IPS DF 4.7 (cell line): Measurements from ENCODE around the gene PTCH1.

Experiments used
- DNase-seq: peaks from one replicate; pipeline ENCODE4 v3.0.0-alpha.2; 2013; ENCODE audit warnings: low spot score; ENCODE audit errors: extremely low read depth

The PTCH1 gene

DNA sequence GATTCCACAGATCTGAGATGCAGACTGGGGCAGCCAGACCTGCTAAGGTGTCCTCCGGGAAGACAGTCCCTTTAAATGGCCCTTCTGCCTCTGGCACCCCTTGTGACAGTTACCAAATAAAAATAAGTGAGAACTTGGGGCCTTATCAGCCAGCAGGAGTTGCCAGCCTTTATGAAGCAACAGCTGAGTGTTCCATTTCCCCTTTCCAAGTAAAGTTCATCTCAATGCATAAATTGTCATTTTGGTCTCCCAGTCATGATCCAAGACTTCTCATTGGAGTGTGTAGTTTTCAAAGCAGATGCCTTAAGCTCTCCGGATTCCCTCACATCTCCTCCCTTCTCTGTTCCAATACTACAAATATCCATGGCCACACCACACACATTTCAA lies 4.1 kb downstream of the PTCH1 start:
- no peak for DNase-seq

GRCh38 chr9:95511952-95512708 lies 4.6 kb downstream of the PTCH1 start:
- DNase-seq: no peak

GRCh38 chr9:95511616-95511931 lies 5.2 kb downstream of the PTCH1 start:
- DNase-seq: no peak

- no peak for DNase-seq
Observed at GRCh38 chr9:95510709-95511615, 5.8 kb downstream of the PTCH1 start.

DNA sequence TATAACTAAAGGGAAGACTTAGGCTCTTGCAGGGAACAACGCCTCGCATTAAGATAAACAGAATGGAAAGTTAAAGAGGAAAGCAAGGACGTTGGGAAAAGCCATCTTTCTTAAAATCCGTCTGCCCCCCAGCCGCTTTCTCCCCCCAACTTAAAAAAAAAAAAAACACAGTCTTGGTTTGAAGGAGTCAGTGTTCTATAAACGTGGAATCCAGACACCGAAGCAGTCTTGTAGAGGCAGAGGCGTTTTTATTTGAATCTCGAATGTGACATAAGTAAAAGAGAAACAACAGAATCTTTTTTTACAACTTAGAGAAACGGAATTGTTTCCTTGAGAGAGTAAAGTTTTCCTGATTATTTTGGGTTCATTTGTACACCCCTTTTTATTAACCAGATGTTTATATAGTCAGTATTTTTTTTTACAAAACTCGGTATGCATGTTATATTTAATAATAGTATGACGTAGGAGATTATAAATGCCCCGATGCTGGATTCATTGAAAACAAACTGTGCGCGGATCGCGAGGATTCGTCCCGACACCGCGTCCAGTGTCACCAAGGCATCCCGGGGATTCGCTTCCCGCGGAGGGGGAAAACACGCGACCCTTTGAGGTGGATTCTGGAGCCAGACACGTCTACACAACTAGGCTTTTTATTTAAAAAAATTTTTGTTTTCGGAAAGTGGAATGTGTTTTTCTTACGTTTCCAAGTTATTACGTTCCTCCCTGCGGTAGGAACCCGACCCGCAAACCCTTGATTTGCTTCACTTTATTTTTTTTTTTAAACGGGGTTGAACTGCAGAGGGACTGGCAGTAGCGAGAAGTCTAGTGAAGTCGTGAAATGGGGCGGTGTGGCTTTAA lies 6.7 kb downstream of the PTCH1 start:
- DNase-seq: no peak

- peak; percentile 78 for DNase-seq
Observed at GRCh38 chr9:95508968-95509850, 7.6 kb downstream of the PTCH1 start.

DNA sequence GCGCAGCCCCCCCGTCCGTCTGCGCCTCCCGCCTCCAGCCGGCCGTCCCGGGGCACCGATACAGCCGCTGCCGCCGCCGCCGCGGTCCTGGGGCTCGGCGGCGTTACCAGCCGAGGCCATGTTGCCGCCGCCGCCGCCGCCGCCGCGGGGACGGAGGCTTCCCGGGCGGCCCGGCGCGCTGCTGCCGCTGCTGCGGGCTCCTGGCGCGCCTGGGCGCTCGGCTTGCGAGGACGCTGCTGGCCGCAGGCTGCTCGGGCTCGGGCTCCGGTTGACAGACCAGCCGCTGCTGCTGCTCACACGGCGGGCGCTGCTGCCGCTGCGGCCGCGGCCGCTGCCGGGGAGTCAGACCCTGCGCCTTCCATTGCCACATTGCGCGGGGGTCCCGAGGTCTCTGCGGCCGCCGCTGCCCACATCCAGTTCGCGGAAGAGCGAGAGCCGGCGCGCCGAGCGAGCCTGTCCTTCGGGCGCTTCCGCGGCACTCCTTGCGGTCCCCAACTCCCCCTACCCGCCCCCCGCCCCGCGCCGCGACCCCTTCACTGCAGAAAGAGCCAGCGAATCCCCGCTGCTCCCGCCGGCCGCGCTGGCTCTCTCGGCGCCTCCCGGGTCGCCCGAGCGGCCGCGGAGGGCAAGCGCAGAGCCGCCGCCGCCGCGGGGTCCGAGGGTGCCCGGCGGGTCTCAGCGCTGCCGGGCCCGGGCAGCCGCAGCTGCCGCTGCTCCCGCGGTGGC lies 8.4 kb downstream of the PTCH1 start:
- no peak for DNase-seq

GRCh38 chr9:95507464-95508241 lies 9.1 kb downstream of the PTCH1 start:
- DNase-seq: no peak

GRCh38 chr9:95506678-95507463 lies 9.9 kb downstream of the PTCH1 start:
- no peak for DNase-seq

DNA sequence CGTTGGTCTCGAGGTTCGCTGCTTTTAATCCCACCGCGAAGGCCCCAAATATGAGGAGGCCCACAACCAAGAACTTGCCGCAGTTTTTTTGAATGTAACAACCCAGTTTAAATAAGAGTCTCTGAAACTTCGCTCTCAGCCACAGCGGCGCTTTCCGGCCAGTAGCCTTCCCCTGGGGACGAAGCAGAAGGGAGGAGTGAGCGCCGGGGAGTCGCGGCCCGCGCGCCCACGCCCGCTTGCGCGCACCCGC lies 10.4 kb downstream of the PTCH1 start:
- DNase-seq: no peak

DNA sequence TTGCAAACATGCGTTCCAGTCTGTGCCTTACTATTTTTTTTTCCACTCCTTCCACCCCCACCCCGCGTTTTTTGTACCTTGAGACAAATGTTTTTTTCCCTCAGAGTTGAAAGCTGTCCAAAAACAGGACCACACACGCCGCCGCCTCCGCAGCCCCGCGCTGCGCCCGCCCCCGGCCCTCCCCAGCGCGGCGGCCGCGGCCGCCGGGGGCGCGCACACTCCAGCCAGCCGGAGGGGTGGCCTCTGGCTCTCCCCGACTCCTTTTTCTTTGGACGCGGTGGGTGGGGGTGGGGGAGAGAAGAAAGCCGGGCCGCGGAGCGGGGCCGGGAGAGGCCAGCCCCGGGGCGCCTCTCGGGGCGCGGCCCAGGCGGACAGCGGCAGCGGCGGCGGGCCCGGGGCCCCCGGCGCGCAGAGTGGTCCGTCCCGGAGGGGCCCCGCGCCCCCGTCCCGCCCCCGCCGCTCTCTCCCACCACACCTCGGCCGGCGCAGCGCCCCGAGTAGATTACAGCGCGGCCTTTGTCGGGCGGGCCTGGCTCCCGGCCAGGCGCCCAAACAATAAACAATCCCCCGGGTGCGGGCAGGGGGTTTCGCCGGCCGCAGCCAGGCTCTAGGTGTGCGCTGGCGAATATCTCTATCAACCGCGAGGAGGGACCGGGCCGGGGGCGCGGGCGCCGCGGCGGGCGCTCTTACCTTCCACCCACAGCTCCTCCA lies 10.9 kb downstream of the PTCH1 start:
- no peak for DNase-seq

- no peak for DNase-seq
Observed at GRCh38 chr9:95505072-95505716, 11.6 kb downstream of the PTCH1 start.

DNA sequence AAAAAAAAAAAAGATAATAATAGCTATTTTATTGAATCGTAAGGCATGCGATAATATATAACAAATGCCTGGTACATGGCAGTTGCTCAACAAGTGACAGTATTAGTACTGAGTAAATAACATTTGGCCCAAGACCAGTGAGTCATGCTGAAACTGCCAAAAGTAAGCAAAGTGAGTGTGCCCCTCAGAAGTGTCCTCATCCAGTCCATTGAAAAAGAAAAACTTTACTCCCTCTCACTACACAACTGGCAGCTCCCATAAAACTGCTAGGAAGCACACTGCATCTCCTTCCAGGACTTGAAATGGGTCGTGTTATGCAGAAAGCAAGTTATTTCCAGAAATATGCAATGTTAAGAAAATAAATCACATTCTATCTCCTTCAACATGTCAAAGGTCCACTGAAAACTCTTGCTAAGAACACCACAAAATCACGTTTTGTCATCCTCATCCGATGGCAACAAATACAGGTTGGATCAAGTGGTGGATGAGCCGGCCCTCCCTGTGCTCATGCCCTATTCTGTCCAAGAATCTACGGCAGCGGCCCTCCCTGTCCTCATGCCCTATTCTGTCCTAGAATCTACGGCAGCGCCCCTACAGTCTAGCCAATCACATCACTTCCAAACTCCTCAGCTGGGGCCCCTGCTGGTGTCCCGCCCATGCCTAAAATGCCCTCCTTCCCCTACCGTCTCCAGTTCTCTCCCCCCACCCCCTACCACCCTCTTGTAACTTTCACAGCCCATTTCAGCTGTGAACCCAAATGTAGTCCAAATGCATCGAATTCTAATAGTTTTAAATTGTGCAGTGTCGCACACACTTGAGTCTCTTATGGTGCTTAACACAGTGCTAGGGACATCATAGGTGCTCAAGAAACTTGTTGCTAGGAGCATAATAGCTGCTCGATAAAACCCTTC lies 12.5 kb downstream of the PTCH1 start:
- DNase-seq: no peak

DNA sequence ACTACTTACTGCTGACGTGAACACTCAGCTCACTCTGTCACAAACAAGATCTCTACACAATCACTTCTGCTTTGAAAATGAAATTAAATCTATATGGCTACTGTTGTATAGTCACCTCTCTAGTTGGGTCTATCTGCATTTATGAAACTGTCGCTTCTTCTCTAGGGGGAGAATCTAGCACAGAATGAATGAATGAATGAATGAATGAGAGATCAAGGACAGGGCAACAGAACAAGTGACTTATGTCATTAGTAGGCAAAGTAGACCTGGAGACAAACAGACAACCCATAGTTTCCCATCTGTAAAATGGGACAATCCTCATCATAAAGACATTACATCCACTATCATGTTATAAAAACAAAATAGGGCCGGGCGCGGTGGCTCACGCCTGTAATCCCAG lies 13.4 kb downstream of the PTCH1 start:
- no peak for DNase-seq

- no peak for DNase-seq
Observed at GRCh38 chr9:95502248-95502647, 14.5 kb downstream of the PTCH1 start.

DNA sequence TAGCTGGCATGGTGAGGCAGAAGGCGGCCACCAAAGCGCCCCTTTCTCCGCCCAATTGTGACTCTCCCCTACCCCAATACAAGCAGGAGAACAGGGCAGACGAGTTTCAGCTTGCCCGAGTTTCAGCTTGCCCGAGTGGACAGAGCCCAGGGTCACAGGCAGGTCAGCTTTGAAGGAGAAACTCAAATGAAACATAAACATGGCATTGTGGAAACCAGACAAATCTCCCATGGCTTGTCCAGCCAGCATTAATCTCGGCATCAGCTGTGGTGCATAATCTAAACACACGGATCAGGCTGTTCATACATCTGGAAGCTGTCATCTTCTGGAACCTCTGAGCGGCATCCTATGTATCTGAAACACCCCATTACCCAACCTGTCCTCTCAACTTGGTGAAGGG lies 16.9 kb downstream of the PTCH1 start:
- DNase-seq: no peak
